Left forelimb (tissue), 1 donor: ENCODE measurements around the gene SLC19A1.
A peak's percentile ranks its signal among the peaks of the same experiment; 100 is the strongest.

Experiments
- DNase-seq: peaks from one replicate; pipeline ENCODE4 v3.0.0-alpha.2; 2018; ENCODE audit warnings: low spot score

The SLC19A1 gene

DNA sequence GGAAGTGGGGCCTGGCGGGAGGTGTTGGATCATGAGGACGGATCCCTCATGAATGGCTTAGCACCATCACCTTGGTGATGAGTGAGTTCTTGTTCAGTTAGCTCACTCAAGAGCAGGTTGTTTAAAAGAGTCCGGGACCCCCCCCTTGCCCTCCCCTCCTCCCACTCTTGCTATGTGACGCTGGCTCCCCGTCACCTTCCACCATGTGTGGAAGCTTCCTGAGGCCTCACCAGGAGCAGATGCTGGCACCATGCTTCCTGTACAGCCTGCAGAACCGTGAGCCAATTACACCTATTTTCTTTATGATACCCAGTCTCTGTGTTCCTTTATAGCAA is 3.0 kb upstream of the SLC19A1 start:
- DNase-seq = no peak

DNA sequence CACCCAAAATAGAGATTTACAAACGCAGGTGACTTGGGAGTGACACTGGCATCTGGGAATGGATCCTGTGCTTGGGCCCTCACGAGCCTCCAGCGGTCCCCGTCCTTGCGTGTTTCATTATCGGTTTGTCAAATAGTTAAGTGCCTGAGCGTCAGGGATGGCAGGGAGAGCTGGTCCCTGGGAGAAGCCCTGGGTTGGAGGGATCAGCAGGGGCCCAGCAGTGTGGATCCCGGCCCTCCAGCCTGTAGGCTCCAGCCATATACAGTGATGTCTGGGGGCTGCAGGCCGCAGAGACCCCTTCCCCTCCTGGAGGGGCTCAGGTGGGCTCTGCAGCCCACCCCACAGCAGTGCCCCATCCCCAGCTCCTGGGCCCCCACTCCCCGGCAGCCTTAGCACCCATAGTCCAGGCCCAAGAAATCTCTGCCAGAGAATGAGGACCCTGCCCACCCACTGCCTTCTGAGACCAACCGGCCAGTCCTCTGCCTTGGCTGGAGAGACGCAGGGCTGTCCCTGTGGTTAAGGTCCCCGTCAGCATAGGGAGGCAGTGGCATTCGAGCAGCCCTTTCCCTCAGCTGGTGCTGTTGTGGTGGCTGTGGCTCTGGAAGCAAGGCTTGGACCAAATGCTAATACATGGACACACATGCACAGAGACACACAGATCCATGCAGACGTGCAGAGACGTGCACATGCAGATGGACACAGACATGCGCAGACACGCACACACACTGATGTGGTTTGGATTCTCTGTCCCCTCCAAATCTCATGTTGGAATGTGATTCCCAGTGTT is 2.4 kb upstream of the SLC19A1 start:
- DNase-seq = peak; percentile 59

DNA sequence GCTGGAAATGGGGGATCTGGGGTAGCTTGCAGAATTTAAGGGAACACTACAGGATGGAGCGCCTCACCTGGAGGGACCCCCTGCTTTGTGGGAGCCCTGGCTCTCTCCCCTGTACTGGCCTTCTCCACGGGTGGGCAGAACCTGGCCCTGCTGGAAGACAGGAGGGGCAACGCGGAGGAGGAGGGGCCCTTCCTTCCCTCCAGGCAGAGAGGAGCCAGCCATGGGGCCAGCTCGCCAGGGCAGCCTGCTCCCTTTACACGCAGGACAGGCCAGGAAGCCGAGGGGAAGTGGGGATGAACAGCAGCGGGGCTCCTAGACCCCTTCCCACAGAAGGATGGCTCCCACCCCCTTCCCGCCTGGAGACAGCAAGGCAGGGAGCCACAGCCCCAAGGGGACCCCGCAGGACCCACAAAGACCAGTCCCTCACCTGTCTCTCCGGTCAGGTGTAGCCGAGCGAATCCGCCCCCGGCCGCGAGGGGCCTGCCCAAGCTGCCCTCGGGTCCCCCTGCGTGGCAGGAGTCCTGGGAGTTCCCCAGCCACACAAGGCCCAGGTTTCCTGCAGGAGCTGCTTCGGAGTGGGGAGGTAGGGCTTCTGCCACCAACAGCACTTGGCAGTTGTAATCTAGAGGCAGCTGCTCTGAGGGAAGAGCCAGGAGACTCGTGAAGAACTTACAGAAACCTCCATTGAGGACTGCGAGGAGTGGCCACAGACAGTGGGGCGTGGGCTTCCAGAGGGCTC is 1.6 kb upstream of the SLC19A1 start:
- DNase-seq = peak; percentile 67

DNA sequence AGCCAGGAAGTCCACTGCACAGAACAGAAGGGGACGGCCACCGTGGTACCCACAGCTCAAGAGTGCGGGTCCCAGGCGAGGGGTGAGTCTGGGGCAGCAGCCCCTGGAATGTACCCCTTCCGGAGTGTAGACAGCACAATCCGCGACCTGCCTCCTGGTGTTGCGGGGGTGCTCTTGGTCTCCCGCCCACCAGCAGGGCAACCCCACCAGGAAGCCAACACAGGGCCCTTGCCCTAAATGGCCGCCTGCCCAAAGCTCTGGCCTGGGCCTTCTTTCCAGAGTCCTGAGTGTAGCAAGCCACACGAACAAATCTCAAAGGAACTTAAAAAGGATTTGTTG is 1.1 kb upstream of the SLC19A1 start:
- no peak for DNase-seq

DNA sequence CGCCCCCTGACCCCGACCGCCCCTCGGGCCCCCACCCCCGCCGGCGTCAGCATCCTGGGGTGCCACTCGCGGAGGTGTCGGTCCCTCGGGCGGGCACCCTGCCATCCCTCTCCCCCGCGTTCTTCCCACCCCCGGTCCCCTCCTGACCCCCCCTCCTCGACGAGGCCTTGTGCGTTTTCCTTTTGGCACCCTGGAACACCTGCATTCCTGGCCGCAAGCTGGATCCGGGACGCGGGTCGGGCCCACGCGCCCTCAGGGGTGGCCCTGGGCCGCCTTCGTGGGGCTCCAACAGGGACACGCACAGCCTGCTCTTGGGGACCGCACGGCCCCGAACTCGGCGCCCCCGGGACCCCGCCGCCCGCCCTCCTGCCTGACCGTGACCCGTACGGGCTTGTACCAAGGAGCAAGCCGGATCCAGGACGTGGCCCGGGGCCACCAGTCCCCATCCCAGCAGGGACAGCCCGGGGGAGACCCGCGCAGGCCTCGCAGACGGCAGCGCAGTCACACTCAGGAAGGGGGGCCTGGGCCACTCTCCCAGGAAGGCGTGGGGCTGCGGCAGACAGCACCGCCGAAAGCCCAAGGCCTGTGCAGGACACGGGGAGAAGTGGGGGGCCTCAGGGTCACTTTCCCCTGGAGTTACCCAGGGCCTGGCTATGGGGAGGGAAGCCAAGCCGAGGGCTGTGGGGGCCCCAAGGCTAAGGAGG is 579 bp upstream of the SLC19A1 start:
- peak; percentile 66 for DNase-seq

DNA sequence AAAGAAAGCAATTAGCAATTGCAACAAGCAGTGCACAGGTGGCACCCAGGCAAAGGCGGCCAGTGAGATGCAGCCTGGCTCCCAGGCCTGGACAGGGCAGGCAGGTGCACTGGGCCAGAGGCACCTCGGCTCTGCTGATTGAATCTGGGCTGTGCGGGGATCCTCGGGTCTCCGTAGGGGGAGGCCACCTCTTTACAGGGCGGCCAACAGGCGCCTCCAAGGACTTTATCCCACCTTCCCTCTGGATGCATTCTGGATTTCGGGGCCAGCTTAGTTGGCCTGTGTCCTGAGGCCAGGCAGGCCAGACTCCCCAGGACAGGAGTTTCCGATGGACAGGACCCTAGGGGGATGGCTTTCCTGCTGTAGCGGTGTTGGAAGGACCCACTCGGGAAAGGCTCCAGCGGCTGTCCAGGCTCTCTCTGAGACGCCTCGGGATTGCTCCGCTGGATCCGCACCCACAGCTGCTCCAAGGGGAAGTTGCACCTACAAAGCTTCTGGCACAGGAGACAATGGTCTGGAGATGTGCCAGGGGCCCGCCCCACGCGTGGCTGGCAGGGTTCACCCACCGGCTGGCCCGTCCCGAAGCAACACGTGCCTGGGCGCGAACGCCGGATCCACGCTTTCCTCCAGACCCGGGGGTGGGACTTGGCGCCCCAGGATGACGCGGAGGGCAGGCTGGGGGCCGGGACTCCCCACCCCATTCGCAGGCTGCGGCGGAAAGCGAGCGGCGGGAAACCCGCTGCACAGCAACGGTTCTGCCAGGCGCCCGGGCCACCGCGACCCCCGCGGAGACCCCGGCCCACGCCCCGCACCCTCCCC is 810 bp downstream of the SLC19A1 start:
- peak; percentile 75 for DNase-seq

DNA sequence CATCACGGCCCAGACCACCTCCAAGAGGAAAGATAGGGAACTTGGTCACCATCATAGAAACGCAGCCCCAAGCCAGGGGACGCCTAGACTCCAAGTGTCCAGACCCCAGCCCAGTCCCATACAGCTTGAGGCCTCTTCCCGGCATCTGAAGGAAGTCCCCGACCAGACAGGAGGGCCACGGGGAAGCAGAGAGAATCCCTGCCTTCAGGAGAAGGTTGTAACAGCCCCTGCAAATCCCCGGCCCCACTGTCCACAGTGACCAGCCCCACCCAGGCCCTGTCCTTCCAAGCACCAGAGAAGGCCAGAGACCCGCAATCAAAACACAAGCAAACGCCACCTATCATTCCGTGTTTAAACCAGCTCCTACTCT is 1.7 kb downstream of the SLC19A1 start:
- DNase-seq = peak; percentile 48

DNA sequence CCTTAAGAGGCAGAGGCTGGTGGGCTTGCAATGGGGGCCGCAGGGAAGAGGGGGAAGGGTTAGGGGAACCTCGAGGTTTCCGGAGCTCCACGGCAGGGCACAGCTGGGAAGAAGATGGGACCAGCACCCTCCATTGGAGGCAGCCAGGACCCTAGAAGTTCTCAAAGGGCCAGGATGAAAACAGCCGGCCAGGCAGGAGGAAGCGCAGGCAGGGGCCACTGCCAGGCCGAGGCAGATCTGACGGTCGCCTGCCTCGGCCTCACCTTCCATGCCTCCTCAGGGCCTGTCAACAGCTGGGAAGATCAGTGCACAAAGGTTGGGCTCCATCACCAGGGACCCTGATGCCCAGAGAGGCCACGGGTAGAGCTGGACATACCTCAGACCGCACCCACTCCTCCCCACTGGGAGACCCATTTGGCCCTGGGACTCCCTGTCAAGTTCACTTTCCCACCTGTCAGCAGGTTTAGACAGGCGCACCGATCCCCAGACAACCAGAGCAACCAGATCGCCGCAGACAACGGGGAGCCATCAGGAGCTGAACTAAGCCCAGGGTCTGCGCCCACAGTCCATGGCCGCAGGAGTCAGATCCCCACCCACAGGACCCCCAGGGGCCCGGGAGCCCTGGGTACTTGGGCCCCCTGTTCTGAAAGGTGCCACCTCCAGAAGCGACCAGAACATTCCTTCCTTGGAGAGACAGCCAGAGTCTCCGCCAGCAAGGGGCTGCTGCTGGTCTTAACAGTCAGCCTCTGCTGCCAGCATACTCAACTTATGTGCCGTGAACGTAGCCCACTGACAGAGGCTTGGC is 2.2 kb downstream of the SLC19A1 start:
- DNase-seq = peak; percentile 55

DNA sequence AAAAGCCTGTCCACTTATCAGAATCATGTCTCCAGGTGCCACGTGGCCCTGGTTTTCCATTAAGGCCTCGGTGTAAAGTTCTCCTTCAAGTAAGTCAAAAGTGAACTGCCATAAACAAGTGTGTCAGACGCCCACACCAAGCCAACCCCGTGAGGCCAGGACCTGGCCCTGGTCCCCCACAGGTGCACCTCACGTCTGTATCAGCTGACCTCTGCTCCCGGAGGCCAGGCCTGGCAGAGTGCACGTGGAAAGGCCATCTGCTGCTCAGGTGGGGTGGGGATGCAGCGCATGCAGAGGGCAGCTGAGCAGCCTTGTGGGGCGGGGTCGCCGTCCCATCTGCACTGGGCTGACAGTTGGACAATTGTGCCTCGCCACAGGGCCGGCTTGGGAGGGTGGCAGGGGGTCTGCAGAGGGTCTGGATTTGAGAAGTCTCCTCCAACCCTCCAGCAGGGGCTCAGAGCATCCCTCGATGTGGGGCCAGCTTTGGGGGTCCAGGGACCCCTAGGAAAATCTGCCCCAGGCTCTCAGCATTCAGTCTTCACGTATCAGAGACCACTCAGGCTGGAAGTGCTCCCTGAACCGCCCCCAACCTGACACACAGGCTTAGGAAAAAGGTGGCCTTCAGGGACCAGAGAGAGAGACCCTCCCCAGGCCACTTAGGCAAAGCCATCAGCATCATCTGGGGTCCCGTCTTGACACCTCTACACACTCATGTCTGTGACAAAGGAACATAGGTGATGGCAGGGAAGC is 3.0 kb downstream of the SLC19A1 start:
- DNase-seq = peak; percentile 60

DNA sequence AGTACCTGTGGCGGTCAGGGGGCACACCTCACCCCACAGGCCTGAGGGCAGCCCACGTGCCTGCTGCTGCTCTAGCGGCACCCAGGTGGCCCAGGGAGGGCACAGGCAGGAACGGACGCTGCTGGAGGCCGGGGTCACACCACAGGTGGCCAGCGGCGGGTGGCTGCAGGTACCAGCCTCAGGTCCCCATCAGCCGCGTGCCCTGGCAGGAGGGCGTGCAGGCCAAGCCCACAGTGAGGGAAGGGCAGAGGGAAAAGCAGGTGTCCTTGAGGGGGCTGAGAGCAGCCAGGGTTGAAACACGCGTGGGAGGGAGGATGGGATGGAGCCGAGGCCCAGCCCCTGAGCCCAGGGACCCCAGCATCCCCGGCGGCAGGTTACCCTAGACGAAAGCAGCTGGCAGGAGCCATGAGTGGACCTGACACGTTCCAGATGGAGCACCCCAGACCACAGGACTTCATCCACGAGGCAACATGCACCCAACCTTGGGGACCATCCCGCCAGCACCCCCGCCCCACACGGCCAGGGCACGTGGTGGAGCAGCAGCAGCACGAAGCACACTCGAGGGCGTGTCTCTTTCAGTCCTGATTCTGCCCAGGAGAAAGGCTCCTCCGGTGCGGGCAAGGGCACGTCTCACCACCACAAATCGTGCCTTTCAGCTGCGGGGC is 3.7 kb downstream of the SLC19A1 start:
- DNase-seq = peak; percentile 37

DNA sequence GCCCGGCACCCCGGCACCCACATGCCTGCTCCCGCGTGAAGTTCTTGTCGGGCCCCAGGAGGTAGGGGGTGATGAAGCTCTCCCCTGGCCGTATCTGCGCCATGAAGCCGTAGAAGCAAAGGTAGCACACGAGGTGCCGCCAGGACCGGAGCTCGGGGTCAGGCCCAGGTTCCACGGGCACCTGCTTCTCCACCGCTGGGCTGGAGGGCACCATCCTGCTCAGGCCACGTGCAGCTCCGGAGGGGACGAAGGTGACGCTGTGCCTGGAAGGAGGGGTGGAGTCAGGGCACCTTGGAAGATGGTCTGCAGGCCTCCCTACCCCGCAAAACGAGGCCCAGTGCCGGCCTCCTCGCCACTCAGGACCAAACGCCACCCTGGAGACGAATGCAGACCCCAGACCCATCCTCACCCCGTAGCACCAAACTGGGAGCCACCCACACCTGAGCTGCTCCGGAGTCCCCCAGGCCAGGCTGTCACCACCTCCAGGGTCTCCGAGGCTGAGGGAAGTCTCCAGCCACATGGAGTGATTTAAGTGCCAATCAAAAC is 4.4 kb downstream of the SLC19A1 start:
- DNase-seq = peak; percentile 54

DNA sequence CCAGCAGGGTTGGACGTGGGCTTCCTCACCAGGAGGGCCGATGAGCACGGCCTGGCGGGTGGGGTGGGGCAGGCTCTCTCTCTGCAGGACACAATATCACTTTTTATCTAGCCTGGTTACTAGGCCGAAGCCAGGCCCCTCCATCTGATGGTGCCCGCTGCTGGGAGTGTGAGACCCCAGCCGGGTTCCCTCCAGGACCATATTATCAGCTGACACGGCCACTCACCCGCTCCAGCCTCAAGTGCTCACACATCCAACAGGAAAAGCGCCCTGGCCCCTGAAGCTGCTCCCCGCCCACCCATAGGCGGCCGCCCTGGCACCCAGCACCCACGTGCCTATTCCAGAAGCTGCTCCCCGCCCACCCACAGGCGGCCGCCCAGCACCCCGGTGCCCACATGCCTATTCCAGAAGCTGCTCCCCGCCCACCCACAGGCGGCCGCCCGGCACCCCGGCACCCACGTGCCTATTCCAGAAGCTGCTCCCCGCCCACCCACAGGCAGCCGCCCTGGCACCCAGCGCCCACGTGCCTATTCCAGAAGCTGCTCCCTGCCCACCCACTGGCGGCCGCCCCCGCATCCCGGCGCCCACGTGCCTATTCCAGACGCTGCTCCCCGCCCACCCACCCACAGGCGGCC is 5.0 kb downstream of the SLC19A1 start:
- peak; percentile 31 for DNase-seq

DNA sequence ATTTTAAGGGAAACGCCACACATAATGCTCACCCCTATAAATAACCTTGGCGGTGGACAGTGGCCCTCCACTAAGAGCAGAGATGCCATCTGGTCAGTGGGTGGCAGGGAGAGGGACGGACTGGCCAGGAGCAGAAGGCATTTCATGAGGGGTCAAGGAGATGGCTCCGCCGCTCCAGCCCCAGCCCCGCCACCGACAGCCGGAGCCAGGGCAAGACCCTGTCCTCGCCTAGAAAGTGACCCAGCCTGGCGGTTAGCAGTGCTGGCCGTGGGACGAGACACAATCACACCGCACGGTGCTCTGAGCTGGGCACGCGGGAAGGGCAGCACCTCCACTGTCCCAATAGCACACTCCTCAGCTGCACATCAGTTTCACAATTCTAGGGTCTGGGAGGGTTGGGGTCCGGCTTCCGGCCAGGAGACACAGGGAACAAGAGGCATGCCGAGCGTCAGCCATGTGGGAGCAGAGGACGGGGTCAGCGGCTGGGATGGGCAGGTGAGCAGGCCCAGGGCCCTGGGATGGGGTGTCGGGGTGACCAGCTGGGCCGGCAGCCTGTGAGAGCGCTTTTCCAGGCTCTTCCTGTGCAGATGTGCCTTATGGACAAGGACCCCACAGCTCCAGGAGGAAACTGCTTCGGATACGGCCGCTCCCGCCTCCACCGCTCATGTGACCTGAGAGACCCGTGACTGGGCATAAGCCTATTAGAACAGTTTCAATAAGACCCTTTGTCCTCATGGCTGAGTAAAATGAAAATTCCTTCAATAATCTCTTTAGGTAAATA is 5.7 kb downstream of the SLC19A1 start:
- no peak for DNase-seq

DNA sequence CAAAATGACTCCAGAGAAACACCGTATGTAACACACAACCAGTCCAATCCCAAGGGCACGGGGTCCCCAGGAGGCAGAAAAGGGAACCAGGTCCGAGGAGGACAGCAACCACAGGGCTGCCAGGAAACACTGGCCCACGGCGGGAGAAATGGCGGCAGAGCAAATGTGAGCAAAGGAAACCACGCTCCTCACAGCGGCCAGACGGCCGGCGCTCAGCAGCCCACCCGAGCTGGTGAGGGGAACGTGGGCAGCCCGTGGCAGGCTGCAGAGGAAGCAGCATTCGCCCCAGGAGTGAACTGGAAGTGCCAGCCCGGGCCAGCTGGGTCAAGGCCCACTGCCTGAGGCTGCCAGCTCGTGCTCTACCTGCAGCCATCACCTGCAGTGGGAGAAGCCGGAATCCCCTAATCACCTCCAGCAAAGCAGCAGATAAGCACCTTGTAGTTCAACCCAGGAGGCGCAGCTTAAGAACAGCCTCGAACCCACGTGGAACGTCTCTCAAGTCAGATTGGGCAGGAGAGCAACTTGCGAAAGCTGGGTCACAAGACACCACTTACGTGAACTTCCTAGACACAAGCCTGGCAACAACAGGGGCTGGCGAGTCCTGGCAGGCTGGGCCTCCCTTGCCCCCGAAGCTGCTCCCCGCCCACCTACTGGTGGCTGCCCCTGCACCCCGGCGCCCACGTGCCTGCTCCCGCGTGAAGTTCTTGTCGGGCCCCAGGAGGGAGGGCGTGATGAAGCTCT is 6.7 kb downstream of the SLC19A1 start:
- DNase-seq = no peak

DNA sequence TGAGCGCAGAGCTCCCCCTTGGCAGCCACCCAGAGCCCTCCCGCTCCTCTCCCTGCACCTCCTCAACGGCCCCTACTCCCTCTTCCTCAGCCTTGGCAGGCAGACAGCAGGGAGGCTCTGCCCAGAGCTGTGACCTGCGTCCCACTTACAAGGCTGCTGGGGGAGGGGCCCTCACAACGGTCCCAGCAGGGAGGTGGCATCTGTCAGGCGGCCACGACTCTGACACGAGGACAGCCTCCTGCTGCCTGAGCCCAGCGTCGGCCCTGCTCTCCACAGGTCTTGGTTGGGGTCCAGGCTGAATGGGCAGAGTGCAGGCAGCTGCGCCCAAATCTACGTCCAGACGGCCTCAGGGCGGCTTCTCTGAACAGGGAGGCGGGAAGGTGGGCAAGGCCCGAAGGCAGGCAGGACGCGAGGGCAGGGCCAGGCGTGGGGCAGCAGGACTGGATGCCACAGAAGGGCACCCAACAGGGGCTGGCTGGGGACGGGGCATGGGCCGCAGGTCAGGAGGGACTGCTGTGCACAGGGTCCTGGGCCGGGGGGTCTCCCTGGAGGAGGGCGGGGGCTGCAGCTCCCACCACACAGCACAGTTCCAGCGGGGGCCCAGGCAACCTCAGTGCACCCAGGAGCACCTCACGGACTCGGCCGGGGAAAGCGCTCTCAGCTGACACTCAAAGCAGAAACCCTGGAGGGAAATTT is 7.5 kb downstream of the SLC19A1 start:
- DNase-seq = peak; percentile 63

DNA sequence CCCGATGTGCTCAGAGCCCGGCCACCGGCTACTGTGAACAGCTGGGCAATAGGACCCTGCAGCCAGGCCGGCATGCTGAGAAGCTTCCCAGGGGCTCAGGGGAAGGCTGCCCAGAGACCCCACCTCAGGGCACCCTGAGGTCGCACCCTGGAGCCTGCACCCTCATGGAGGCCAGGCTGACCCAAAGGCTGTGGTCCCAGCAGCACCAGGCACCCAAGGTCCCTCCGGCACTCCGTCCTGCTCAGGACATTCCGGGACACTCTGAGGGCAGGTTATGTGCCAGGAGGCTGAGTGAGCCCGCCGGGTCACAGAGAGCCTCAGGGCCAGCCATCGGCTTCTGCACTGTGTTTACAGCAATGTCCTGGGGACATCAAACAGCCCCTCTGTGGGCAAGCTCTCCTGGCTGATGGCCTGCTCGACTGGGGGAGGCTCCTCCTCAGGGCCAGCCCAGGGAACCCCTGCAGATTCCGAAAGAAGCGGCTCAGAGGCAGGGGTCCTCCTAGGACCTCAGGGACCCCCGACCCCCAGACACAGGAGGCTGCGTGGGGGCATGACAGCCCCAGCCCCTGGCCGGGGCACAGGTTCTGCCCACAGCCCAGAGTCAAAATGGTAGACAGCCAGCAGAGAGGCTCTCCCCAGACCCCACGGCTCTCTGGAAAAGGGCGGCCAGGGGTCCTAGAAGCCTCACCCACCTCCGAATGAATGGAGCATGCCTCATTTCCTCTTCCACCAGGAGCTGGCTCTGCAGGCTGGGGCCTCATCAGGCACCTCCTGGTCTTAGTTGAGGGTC is 8.2 kb downstream of the SLC19A1 start:
- peak; percentile 66 for DNase-seq
